GM12865 (cell line): ENCODE data around the gene C20orf204.
A peak's percentile ranks its signal among the peaks of the same experiment; 100 is the strongest.

ENCODE experiments used
- DNase-seq: peaks from one replicate; pipeline ENCODE4 v3.0.0; 2010; ENCODE audit warnings: low read depth
- H3K4me3 ChIP-seq: 2 replicates; pipeline ENCODE4 v1.5.1; 2011; ENCODE audit warnings: mild to moderate bottlenecking, low read depth, low read length, control low read depth
- CTCF ChIP-seq: IDR thresholded peaks from 2 replicates; pipeline ENCODE4 v1.5.1; 2011; ENCODE audit warnings: low read length, control low read depth, low read depth, inconsistent platforms; ENCODE audit not compliant: insufficient read depth; ENCODE audit errors: missing control alignments

The C20orf204 gene

DNA sequence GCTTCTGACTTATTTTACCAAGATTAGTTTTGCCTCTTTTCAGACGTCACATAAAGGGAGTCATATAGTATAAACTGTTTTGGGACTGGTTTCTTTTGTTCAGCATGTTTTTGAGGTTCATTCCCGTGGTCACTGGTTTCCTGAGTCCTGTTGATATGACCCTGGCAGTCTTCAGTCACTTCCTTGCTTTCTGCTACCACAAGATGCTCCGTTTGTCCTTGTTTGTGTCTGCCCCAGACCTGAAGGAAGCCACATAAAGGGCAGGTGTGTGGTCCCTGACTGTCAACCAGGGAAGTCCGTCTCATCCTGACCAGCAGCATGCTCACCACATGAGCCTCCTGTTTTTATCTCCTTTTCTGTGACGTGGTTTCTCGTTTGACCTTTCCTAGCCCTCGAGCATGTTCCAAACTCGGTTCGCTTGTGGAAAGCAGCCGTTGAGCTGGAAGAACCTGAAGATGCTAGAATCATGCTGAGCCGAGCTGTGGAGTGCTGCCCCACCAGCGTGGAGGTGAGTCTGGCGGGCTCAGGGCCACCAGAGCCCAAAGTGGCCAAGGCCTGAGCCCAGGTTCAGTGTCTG, 26.1 kb upstream of the C20orf204 start:
- H3K4me3 ChIP-seq = peak overlapping the region; percentile 3
- peak; percentile 42 for DNase-seq
- no peak for TF ChIP-seq CTCF

DNA sequence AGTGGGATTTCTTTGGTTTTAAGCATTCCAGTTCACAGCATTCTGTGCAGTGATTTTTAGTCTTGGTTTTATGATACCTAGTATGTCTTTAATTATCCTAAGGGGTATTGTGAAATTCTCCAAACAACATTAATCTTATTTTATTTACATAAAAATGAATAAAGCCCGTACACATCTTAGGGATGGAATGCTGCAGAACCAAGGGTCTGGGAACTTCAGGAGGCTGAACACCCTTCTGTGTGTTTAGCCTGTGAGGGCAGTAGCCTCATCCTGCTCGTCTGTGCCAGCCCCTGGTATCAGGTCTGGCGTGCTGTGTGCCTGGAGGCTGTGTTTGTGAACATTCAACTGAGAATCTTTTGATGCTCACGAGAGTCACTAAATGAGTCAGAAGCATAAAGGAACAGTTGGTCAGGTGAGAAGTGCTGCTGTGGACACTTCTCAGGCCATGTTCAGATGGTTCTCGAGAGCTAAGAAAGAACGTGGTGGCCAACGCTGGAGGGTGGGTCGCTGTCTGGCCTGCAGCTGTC, 25.2 kb upstream of the C20orf204 start:
- TF ChIP-seq CTCF = no peak
- H3K4me3 ChIP-seq = peak overlapping the region; percentile 10
- peak; percentile 88 for DNase-seq

DNA sequence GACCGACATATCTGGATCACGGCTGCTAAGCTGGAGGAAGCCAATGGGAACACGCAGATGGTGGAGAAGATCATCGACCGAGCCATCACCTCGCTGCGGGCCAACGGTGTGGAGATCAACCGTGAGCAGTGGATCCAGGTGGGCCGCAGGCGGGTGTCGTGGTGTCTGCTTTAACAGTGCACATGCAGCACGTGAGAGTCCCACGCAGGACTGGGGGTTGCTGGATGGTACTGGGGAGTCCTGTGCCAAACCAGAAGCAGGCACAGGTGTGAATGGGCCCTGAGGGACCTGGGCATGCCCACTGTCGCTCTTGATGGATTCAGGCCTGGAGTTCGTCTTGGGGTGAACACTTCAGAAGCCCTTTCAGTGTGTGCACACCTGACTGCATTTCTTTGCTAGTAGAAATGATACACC, 24.6 kb upstream of the C20orf204 start:
- peak overlapping the region; percentile 10 for H3K4me3 ChIP-seq
- TF ChIP-seq CTCF = no peak
- DNase-seq = peak; percentile 80

DNA sequence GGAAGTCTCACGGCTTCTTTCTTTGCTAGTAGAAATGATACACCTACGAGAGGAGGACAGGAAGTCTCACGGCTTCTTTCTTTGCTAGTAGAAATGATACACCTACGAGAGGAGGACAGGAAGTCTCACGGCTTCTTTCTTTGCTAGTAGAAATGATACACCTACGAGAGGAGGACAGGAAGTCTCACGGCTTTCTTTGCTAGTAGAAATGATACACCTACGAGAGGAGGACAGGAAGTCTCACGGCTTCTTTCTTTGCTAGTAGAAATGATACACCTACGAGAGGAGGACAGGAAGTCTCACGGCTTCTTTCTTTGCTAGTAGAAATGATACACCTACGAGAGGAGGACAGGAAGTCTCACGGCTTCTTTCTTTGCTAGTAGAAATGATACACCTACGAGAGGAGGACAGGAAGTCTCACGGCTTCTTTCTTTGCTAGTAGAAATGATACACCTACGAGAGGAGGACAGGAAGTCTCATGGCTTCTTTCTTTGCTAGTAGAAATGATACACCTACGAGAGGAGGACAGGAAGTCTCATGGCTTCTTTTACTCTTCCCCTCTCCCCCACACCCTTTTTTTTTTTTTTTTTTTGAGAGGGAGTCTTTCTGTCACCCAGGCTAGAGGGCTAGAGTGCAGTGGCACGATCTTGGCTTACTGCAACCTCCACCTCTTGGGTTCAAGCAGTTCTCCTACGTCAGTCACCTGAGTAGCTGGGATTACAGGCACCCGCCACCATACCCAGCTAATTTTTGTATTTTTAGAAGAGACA, 23.4 kb upstream of the C20orf204 start:
- H3K4me3 ChIP-seq = peak overlapping the region; percentile 36
- peak; percentile 66 for DNase-seq

- DNase-seq = no peak
These were observed 20.3 kb upstream of the C20orf204 start for GRCh38 chr20:64015635-64016034.

DNA sequence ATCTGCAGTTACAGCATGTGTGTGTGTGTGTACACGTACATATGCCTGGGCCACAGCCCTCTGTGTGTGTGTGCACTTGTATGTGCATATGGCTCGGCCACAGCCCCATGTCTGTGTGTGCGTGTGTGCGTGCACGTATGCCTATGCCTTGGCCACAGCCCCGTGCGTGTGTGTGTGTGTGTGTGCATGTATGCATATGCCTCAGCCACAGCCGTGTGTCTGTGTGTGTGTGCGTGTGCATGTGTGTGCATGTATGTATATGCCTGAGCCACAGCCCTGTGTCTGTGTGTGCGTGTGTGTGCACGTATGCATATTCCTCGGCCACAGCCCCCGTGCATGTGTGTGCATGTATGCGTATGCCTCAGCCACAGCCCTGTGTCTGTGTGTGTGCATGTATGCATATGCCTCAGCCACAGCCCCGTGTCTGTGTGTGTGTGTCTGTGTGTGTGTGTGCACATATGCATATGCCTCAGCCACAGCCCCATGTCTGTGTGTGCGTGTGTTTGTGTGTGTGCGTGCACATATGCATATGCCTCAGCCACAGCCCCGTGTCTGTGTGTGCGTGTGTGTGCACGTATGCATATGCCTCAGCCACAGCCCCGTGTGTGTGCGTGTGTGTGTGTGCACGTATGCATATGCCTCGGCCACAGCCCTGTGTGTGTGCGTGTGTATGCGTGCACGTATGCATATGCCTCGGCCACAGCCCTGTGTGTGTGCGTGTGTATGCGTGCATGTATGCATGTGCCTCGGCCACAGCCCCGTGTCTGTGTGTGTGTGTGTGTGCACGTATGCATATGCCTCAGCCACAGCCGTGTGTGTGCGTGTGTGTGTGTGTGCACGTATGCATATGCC, 14.6 kb upstream of the C20orf204 start:
- TF ChIP-seq CTCF = no peak
- DNase-seq = no peak
- H3K4me3 ChIP-seq = no peak overlapping the region

More at GRCh38 chr20:64015635-64016034, 20.3 kb upstream of the C20orf204 start:
- H3K4me3 ChIP-seq = no peak overlapping the region
- TF ChIP-seq CTCF = no peak
